Measurements from ENCODE around the gene MAP2K6. TPM values are rescaled to one million over a fixed set of nuclear protein-coding genes. Genes with fewer than 3 reads are reported as not detected.

MAP2K6 gene
- polyA plus RNA-seq, 1 donor (not counting 4 experiments of a cell fraction or from before 2014, with no cell fraction given) = 0.39 TPM

DNA sequence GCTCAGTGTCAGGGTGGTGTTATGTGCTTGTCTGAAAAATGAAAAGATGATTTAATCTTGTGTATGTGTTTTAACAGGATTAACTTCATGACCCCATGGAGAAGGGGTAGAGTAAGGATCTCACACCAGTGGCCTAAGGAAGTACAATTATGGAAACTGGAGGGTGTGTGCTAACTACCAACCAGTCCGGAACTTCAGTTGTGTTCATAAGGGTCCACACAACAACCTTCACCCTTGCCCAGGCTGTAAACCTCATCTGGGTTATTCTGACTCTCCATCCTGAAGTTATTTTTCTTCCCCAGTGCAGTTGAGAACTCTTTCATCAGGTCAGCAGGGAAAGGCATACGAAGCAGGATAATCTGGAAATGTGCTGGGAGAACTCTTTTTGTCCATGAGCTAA lies 158.9 kb downstream of the MAP2K6 start:
- Histone ChIP-seq H3K4me3 (ENCODE audit: control insufficient read depth in 2 of 3, extremely low read depth in 1 of 3, insufficient read depth in 2 of 3, low read depth in 1 of 3, low read length in 3 of 3) (no peak overlapping the region), H3K9me1 (ENCODE audit: control insufficient read depth, extremely low read depth, insufficient read depth, low read length) (no peaks in the 10 kb centered on the region), H3K36me3 (ENCODE audit: control insufficient read depth in 2 of 2, extremely low read depth in 1 of 2, insufficient read depth in 2 of 2, low read length in 2 of 2) (no peaks in the 10 kb centered on the region), H3K4me1 (ENCODE audit: control insufficient read depth, extremely low read depth, insufficient read depth, low read length) (no peaks in the 10 kb centered on the region), H3K79me2 (ENCODE audit: control insufficient read depth, insufficient read depth, low read length) (no peaks in the 10 kb centered on the region), H3K27ac (ENCODE audit: control insufficient read depth, insufficient read depth, low read length) (no peak overlapping the region), H4K20me1 (ENCODE audit: control insufficient read depth, extremely low read depth, insufficient read depth, low read length) (no peaks in the 10 kb centered on the region), H3K4me2 (ENCODE audit: control insufficient read depth, extremely low read depth, insufficient read depth, low read depth, low read length) (no peak overlapping the region), H3K27me3 (ENCODE audit: control insufficient read depth, extremely low read depth, insufficient read depth, low read length) (no peaks in the 10 kb centered on the region), H3K9me3 (ENCODE audit: control insufficient read depth, low read depth, low read length) (no peaks in the 10 kb centered on the region), H2AFZ (ENCODE audit: control insufficient read depth, low read length) (no peak overlapping the region), H3K9ac (ENCODE audit: control insufficient read depth, extremely low read depth, insufficient read depth, low read length) (no peak overlapping the region)
- dilution Hi-C loops (cut with MboI; ENCODE audit: extremely low pct_ligation_motif_present, low sequenced_read_pairs) = no loop called here
- DNase-seq (ENCODE audit: low read depth, low spot score) = no peak
- TF ChIP-seq, protein P1, sequence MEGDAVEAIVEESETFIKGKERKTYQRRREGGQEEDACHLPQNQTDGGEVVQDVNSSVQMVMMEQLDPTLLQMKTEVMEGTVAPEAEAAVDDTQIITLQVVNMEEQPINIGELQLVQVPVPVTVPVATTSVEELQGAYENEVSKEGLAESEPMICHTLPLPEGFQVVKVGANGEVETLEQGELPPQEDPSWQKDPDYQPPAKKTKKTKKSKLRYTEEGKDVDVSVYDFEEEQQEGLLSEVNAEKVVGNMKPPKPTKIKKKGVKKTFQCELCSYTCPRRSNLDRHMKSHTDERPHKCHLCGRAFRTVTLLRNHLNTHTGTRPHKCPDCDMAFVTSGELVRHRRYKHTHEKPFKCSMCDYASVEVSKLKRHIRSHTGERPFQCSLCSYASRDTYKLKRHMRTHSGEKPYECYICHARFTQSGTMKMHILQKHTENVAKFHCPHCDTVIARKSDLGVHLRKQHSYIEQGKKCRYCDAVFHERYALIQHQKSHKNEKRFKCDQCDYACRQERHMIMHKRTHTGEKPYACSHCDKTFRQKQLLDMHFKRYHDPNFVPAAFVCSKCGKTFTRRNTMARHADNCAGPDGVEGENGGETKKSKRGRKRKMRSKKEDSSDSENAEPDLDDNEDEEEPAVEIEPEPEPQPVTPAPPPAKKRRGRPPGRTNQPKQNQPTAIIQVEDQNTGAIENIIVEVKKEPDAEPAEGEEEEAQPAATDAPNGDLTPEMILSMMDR (optimal IDR thresholded peaks at IDR 0.05 in 1 of 3, IDR thresholded peaks at IDR 0.05 in 1 of 3, conservative IDR thresholded peaks at IDR 0.05 in 1 of 3; ENCODE audit: extremely low read depth in 1 of 3, insufficient read depth in 2 of 3, low read length in 3 of 3) = no peak
- no peak for TF ChIP-seq EZH2 (IDR thresholded peaks at IDR 0.05; ENCODE audit: low read length)
- no peak for FAIRE-seq

DNA sequence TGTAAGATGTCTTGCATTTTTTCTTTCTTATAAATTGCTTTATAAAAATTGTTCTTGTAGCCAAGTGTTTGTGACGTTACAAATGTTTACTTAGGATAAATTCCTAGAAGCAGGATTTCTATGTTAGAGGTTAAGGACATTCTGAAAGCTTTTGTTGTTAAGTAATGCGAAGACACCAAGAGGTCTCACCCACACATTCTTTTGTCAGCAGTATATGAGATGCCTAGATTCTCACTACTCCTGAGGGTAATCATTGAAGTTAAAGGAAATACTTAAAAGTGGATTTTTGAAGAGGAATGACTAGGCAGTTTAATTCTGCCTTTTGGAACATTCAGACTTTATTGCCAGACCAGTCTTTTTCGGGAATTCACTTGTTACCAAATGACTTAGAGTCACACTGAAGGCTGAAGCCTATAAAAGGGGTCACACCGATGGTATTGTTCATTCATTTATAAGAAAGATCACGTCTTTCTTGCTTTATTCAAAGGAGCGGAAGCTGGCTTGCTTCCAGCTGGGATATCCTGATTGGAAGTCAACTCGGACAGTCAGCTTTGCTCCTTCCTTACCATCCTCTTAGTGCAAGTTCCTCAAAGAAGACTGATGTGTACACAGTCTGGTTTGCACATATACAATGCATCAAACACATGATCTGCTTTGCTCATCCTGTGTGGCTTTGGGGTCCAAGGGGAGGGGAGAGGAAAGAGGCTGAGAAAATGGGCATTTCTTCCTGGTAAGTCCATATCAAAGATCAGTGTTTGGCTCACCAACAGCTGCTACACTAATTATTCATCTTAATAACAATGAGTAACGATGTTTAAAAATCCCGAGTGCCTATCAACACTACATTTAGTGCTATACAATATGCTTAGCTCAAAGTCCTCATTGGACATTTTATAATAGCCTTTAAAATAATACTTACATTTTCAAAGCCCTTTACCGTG lies 160.0 kb downstream of the MAP2K6 start:
- H3K27me3 ChIP-seq (ENCODE audit: control insufficient read depth, extremely low read depth, insufficient read depth, low read length) = no peaks in the 10 kb centered on the region
- H3K36me3 ChIP-seq (ENCODE audit: control insufficient read depth in 2 of 2, extremely low read depth in 1 of 2, insufficient read depth in 2 of 2, low read length in 2 of 2) = no peaks in the 10 kb centered on the region
- DNase-seq (ENCODE audit: low read depth, low spot score) = no peak
- H3K9ac ChIP-seq (ENCODE audit: control insufficient read depth, extremely low read depth, insufficient read depth, low read length) = no peak overlapping the region
- H3K4me3 ChIP-seq (ENCODE audit: control insufficient read depth in 2 of 3, extremely low read depth in 1 of 3, insufficient read depth in 2 of 3, low read depth in 1 of 3, low read length in 3 of 3) = no peak overlapping the region
- TF ChIP-seq, protein P1 (optimal IDR thresholded peaks at IDR 0.05 in 1 of 3, IDR thresholded peaks at IDR 0.05 in 1 of 3, conservative IDR thresholded peaks at IDR 0.05 in 1 of 3; ENCODE audit: extremely low read depth in 1 of 3, insufficient read depth in 2 of 3, low read length in 3 of 3) = no peak
- TF ChIP-seq EZH2 (IDR thresholded peaks at IDR 0.05; ENCODE audit: low read length) = no peak
- H3K4me2 ChIP-seq (ENCODE audit: control insufficient read depth, extremely low read depth, insufficient read depth, low read depth, low read length) = no peak overlapping the region
- no peaks in the 10 kb centered on the region for H3K4me1 ChIP-seq (ENCODE audit: control insufficient read depth, extremely low read depth, insufficient read depth, low read length)
- H3K27ac ChIP-seq (ENCODE audit: control insufficient read depth, insufficient read depth, low read length) = no peak overlapping the region
- no peaks in the 10 kb centered on the region for H3K79me2 ChIP-seq (ENCODE audit: control insufficient read depth, insufficient read depth, low read length)
- no peaks in the 10 kb centered on the region for H3K9me3 ChIP-seq (ENCODE audit: control insufficient read depth, low read depth, low read length)
- H4K20me1 ChIP-seq (ENCODE audit: control insufficient read depth, extremely low read depth, insufficient read depth, low read length) = no peaks in the 10 kb centered on the region
- FAIRE-seq = no peak
- dilution Hi-C loops (cut with MboI; ENCODE audit: extremely low pct_ligation_motif_present, low sequenced_read_pairs) = no loop called here
- no peaks in the 10 kb centered on the region for H3K9me1 ChIP-seq (ENCODE audit: control insufficient read depth, extremely low read depth, insufficient read depth, low read length)
- no peak overlapping the region for H2AFZ ChIP-seq (ENCODE audit: control insufficient read depth, low read length)

All from keratinocyte (primary cell).